Activated CD4-positive, alpha-beta T cell treated with anti-CD3 and anti-CD28 coated beads, Interleukin-2, Interleukin-6, amounts not matched to agents 100 ng/mL and 50 ng/mL, durations not matched to agents 16 hours and 8 hours (primary cell): ENCODE data around the gene HDGFL3.
"Not testable (repeated sequence)": the region's sequence is repeated elsewhere in the genome, so short reads cannot be mapped to it uniquely, and the experiment has no call there.

Experiments used
- DNase-seq: peaks from one replicate; pipeline ENCODE4 v3.0.0-alpha.2; 2020

HDGFL3 gene

GRCh38 chr15:83098079-83098478, 109.5 kb downstream of the HDGFL3 start:
- no peak for DNase-seq

- no peak for DNase-seq
These were observed 113.0 kb downstream of the HDGFL3 start for GRCh38 chr15:83094583-83094982.

GRCh38 chr15:83092309-83092976, 115.2 kb downstream of the HDGFL3 start:
- DNase-seq, result no peak

- not testable (repeated sequence) for DNase-seq
These were observed 115.7 kb downstream of the HDGFL3 start for GRCh38 chr15:83091965-83092308.

- DNase-seq, result no peak
These were observed 117.2 kb downstream of the HDGFL3 start for GRCh38 chr15:83090465-83090864.

- DNase-seq, result no peak
These were observed 118.7 kb downstream of the HDGFL3 start for GRCh38 chr15:83088876-83089275.

GRCh38 chr15:83087576-83087975, 120.0 kb downstream of the HDGFL3 start:
- DNase-seq, result no peak

GRCh38 chr15:83085864-83086552, 121.6 kb downstream of the HDGFL3 start:
- not testable (repeated sequence) for DNase-seq

GRCh38 chr15:83085461-83085860, 122.2 kb downstream of the HDGFL3 start:
- not testable (repeated sequence) for DNase-seq

- no peak for DNase-seq
These were observed 124.8 kb downstream of the HDGFL3 start for GRCh38 chr15:83082730-83083386.

GRCh38 chr15:83081256-83082014, 126.2 kb downstream of the HDGFL3 start:
- DNase-seq, result no peak

- no peak for DNase-seq
These were observed 128.9 kb downstream of the HDGFL3 start for GRCh38 chr15:83078712-83079111.
